ENCODE results near the gene RMND5B.
A peak's percentile ranks its signal among the peaks of the same experiment; 100 is the strongest.

Gene RMND5B

GRCh38 chr5:178130576-178131445, at the start of gene RMND5B:
Gene RMND5B, plus strand, starts transcription at chr5:178131014. Its CDS starts 7,106 bp downstream, at chr5:178138120.
- no peak for TF ChIP-seq FOXM1 (IDR thresholded peaks at IDR 0.05; ENCODE audit: borderline replicate concordance, low read depth)
- TF ChIP-seq NFIC (IDR thresholded peaks at IDR 0.05): no peak
- peak; percentile 91; the same call in 1 of the 2 replicates for TF ChIP-seq TAF1 (IDR thresholded peaks at IDR 0.05; ENCODE audit: low read depth)
- peak; percentile 39; the same call in 1 of the 2 replicates for TF ChIP-seq EP300 (IDR thresholded peaks at IDR 0.05; ENCODE audit: borderline replicate concordance)
- TF ChIP-seq ZBTB7A (IDR thresholded peaks at IDR 0.05; ENCODE audit: low read depth): peak; percentile 56; the same call in 1 of the 2 replicates
- no peak for TF ChIP-seq RAD21 (IDR thresholded peaks at IDR 0.05; ENCODE audit: low read depth)
- TF ChIP-seq TCF12 (IDR thresholded peaks at IDR 0.05; ENCODE audit: low read depth): no peak
- TF ChIP-seq CREB1 (IDR thresholded peaks at IDR 0.05; ENCODE audit: low read depth): no peak
- 0 out of 2 replicates have a peak, but pooled peaks have one; percentile 22 for TF ChIP-seq EGR1 (IDR thresholded peaks at IDR 0.05)
- TF ChIP-seq USF1 (IDR thresholded peaks at IDR 0.05): no peak
- peak; percentile 43; the same call in 1 of the 2 replicates for TF ChIP-seq MAX (IDR thresholded peaks at IDR 0.05)
- no peak for TF ChIP-seq TEAD4 (IDR thresholded peaks at IDR 0.05)

- no peak for TF ChIP-seq MAX (IDR thresholded peaks at IDR 0.05)
- TF ChIP-seq TEAD4 (IDR thresholded peaks at IDR 0.05): no peak
- TF ChIP-seq USF1 (IDR thresholded peaks at IDR 0.05): no peak
- TF ChIP-seq YY1 (IDR thresholded peaks at IDR 0.05; ENCODE audit: low read depth): no peak
- TF ChIP-seq TCF12 (IDR thresholded peaks at IDR 0.05; ENCODE audit: low read depth): no peak
- TF ChIP-seq CREB1 (IDR thresholded peaks at IDR 0.05; ENCODE audit: low read depth): no peak
- no peak for TF ChIP-seq TAF1 (IDR thresholded peaks at IDR 0.05; ENCODE audit: low read depth)
These were observed 49.1 kb upstream of the RMND5B start for GRCh38 chr5:178081571-178082243.

GRCh38 chr5:178083922-178084321, 46.9 kb upstream of the RMND5B start:
- TF ChIP-seq YY1 (IDR thresholded peaks at IDR 0.05; ENCODE audit: low read depth): no peak
- no peak for TF ChIP-seq MAX (IDR thresholded peaks at IDR 0.05)
- TF ChIP-seq RAD21 (IDR thresholded peaks at IDR 0.05; ENCODE audit: low read depth): no peak
- TF ChIP-seq NFIC (IDR thresholded peaks at IDR 0.05): no peak
- no peak for TF ChIP-seq TEAD4 (IDR thresholded peaks at IDR 0.05)
- TF ChIP-seq EP300 (IDR thresholded peaks at IDR 0.05; ENCODE audit: borderline replicate concordance): no peak
- no peak for TF ChIP-seq EGR1 (IDR thresholded peaks at IDR 0.05)
- TF ChIP-seq CEBPB (IDR thresholded peaks at IDR 0.05): no peak

- TF ChIP-seq TCF12 (IDR thresholded peaks at IDR 0.05; ENCODE audit: low read depth): no peak
- TF ChIP-seq YY1 (IDR thresholded peaks at IDR 0.05; ENCODE audit: low read depth): no peak
- no peak for TF ChIP-seq TEAD4 (IDR thresholded peaks at IDR 0.05)
- TF ChIP-seq ZBTB7A (IDR thresholded peaks at IDR 0.05; ENCODE audit: low read depth): no peak
- no peak for TF ChIP-seq TAF1 (IDR thresholded peaks at IDR 0.05; ENCODE audit: low read depth)
- TF ChIP-seq CREB1 (IDR thresholded peaks at IDR 0.05; ENCODE audit: low read depth): no peak
- TF ChIP-seq FOXM1 (IDR thresholded peaks at IDR 0.05; ENCODE audit: borderline replicate concordance, low read depth): no peak
- no peak for TF ChIP-seq EP300 (IDR thresholded peaks at IDR 0.05; ENCODE audit: borderline replicate concordance)
- TF ChIP-seq NFIC (IDR thresholded peaks at IDR 0.05): no peak
- no peak for TF ChIP-seq EGR1 (IDR thresholded peaks at IDR 0.05)
- TF ChIP-seq USF1 (IDR thresholded peaks at IDR 0.05): no peak
- no peak for TF ChIP-seq RAD21 (IDR thresholded peaks at IDR 0.05; ENCODE audit: low read depth)
- no peak for TF ChIP-seq MAX (IDR thresholded peaks at IDR 0.05)
- no peak for TF ChIP-seq REST (IDR thresholded peaks at IDR 0.05; ENCODE audit: low read depth)
- TF ChIP-seq CEBPB (IDR thresholded peaks at IDR 0.05): no peak
These were observed 45.5 kb upstream of the RMND5B start for GRCh38 chr5:178085316-178085715.

- TF ChIP-seq EGR1 (IDR thresholded peaks at IDR 0.05): no peak
- TF ChIP-seq TAF1 (IDR thresholded peaks at IDR 0.05; ENCODE audit: low read depth): no peak
- TF ChIP-seq ZBTB7A (IDR thresholded peaks at IDR 0.05; ENCODE audit: low read depth): no peak
- no peak for TF ChIP-seq CEBPB (IDR thresholded peaks at IDR 0.05)
- no peak for TF ChIP-seq USF1 (IDR thresholded peaks at IDR 0.05)
- TF ChIP-seq CREB1 (IDR thresholded peaks at IDR 0.05; ENCODE audit: low read depth): no peak
- TF ChIP-seq NFIC (IDR thresholded peaks at IDR 0.05): no peak
- TF ChIP-seq TEAD4 (IDR thresholded peaks at IDR 0.05): no peak
- no peak for TF ChIP-seq REST (IDR thresholded peaks at IDR 0.05; ENCODE audit: low read depth)
- no peak for TF ChIP-seq MAX (IDR thresholded peaks at IDR 0.05)
- no peak for TF ChIP-seq YY1 (IDR thresholded peaks at IDR 0.05; ENCODE audit: low read depth)
- TF ChIP-seq RAD21 (IDR thresholded peaks at IDR 0.05; ENCODE audit: low read depth): no peak
- no peak for TF ChIP-seq EP300 (IDR thresholded peaks at IDR 0.05; ENCODE audit: borderline replicate concordance)
- TF ChIP-seq FOXM1 (IDR thresholded peaks at IDR 0.05; ENCODE audit: borderline replicate concordance, low read depth): no peak
- TF ChIP-seq TCF12 (IDR thresholded peaks at IDR 0.05; ENCODE audit: low read depth): no peak
These were observed 44.5 kb upstream of the RMND5B start for GRCh38 chr5:178086266-178086665.

Data from Ishikawa (cell line).